Urinary bladder (tissue), 4 donors: ENCODE measurements around the gene CCDC88A. TPM values are rescaled to one million over a fixed set of nuclear protein-coding genes. Genes with fewer than 3 reads are reported as not detected.

Source experiments
- DNase-seq: peaks from one replicate; pipeline ENCODE4 v3.0.0-alpha.2; 2015; ENCODE audit errors: extremely low spot score
- H3K27ac ChIP-seq: one replicate; pipeline ENCODE4 v1.5.1; 2013; ENCODE audit warnings: low read depth, mild to moderate bottlenecking, moderate library complexity
- H3K36me3 ChIP-seq: one replicate; pipeline ENCODE4 v1.6.1; 2013; ENCODE audit warnings: mild to moderate bottlenecking, moderate library complexity; ENCODE audit not compliant: insufficient read depth
- H3K4me1 ChIP-seq: one replicate; pipeline ENCODE4 v1.6.1; 2013; ENCODE audit warnings: mild to moderate bottlenecking, moderate library complexity; ENCODE audit not compliant: insufficient read depth
- H3K4me3 ChIP-seq: one replicate; pipeline ENCODE4 v1.5.1; 2013; ENCODE audit warnings: low read depth, low read length
- WGBS: extraction: QIAGEN DNeasy Blood & Tissue Kit; methylation state at CpG from one replicate; pipeline ENCODE4 v1.1.7; 2013; 5-methylcytosine and 5-hydroxymethylcytosine counted together
- polyA plus RNA-seq: library from polyadenylated mRNA; stranded (reverse); fragments of 200-250 nt; gene quantifications from one replicate; pipeline ENCODE4 v1.2.3, GENCODE V29; 2013
- total RNA-seq: library from RNA; depleted of rRNA; stranded (reverse); fragments of >200 nt; gene quantifications from one replicate; pipeline ENCODE4 v1.2.3, GENCODE V29; 2014
- donor health status: healthy with polysubstance abuse.
- donor health status: healthy.

The CCDC88A gene
- total and polyA plus RNA-seq, 2 donors = 12.0 to 210 TPM

GRCh38 chr2:55351672-55352071 lies 68.0 kb downstream of the CCDC88A start:
- Histone ChIP-seq H3K4me1 (no peaks in the 10 kb centered on the region), H3K27ac (no peak overlapping the region), H3K36me3 (peaks cover 2% of the 10 kb centered on the region), H3K4me3 (no peak overlapping the region)
- 98% methylated on average over 3 of the region's 3 CpGs for WGBS
- DNase-seq = no peak

DNA sequence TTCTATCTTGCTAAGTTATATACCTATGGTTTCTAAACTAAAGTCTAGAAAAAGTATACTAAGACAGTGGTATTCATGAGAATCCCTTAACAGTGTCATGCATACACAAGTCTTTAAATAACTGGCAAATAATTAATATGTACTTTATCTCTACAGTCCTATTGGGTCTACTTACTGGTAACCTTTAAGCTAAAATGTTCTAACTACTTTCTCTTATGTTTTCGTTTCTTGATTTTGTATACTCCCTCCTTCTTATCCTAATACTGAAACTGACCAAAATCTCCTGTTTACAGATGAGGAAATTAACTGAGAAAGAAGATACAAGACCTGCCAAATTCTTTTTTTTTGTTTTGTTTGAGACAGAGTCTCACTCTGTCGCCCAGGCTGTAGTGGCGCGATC lies 74.6 kb downstream of the CCDC88A start:
- H3K4me1 ChIP-seq = no peaks in the 10 kb centered on the region
- DNase-seq = no peak
- 96% methylated on average over 4 of the region's 4 CpGs for WGBS

GRCh38 chr2:55338268-55338667 lies 81.4 kb downstream of the CCDC88A start:
- DNase-seq = no peak
- no peak overlapping the region for H3K4me3 ChIP-seq
- peaks cover 3% of the 10 kb centered on the region for H3K36me3 ChIP-seq
- H3K27ac ChIP-seq = no peak overlapping the region
- no peaks in the 10 kb centered on the region for H3K4me1 ChIP-seq

More for the DNA sequence above, 74.6 kb downstream of the CCDC88A start:
- Histone ChIP-seq H3K36me3 (peaks cover 2% of the 10 kb centered on the region), H3K27ac (no peak overlapping the region), H3K4me3 (no peak overlapping the region)

- Histone ChIP-seq H3K4me1 (no peaks in the 10 kb centered on the region), H3K36me3 (peaks cover 3% of the 10 kb centered on the region), H3K4me3 (no peak overlapping the region), H3K27ac (no peak overlapping the region)
- no peak for DNase-seq
- 97% methylated on average over 2 of the region's 2 CpGs for WGBS
Observed at GRCh38 chr2:55334728-55335127, 84.9 kb downstream of the CCDC88A start.

DNA sequence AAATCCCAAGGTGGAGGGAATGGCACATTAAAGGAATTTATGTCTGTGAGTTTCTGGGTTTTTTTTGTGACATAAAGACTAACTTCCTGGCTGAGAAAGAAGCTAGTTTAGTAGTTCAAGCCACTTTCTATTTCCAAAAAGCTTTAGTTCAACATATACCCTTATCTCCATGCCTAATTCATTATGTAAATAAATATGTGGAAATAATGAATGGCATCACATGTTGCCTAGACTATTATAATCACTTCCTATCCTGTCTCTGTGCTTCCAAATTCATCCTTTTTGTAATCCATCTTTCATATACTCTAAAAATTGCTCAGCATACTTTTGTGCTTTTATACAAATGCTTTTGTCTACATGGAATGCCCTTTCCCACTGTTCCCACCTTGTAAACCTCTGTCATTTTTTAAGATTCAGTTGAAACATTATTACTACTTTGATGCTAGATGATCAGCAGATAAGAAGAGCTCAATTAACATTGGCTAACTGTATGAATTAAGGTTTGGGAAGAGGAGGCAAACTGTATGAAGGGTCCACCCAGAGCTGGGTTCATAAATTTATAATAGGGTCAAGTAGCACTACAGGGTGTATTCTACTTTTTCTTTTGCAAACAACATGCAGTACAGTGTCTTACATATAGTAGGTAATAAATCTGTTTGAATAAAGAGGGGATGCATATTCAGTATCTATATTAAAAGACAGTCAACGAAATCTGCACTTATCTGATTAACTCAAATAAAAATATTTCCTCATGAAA lies 88.9 kb downstream of the CCDC88A start:
- Histone ChIP-seq H3K27ac (no peak overlapping the region), H3K4me1 (no peaks in the 10 kb centered on the region), H3K36me3 (peaks cover 2% of the 10 kb centered on the region), H3K4me3 (no peak overlapping the region)
- WGBS = 94% methylated on average over 1 of the region's 1 CpG
- no peak for DNase-seq

DNA sequence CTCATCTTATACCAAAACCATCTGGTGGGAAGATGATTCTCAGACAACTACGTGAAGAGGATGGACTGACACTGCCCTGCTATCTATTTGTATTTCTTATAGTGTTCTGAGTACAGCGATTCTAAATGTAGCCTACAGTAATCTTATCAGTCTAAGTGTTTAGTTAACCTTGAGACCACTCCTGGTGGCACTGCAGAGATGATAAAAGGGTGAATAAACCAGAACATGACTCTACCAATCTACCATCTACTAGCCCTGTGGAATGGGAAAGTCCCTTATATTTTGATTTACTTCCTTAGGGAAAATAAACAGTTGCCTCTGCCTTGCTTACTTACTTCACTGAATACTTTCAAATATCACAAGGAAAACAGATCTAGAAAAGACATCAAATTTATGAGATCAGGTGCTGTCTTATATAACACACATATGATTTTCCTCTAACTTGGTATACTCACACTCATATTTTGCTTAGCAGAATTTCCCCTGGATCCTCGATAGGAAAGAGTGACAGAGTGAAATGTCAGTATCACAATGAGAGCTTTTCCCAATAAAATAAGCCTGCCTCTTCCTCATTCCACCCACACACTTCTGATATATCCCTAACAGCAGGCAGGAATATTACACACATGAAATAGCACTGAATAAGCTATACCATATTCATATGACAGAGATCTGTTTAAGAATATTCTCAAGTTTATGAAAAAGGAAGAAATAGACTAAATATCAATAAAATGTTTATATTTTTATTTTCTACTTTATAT lies 92.0 kb downstream of the CCDC88A start:
- Histone ChIP-seq H3K27ac (no peak overlapping the region), H3K4me1 (no peaks in the 10 kb centered on the region), H3K36me3 (peaks cover 2% of the 10 kb centered on the region), H3K4me3 (no peak overlapping the region)
- no peak for DNase-seq
- 94% methylated on average over 3 of the region's 3 CpGs for WGBS

DNA sequence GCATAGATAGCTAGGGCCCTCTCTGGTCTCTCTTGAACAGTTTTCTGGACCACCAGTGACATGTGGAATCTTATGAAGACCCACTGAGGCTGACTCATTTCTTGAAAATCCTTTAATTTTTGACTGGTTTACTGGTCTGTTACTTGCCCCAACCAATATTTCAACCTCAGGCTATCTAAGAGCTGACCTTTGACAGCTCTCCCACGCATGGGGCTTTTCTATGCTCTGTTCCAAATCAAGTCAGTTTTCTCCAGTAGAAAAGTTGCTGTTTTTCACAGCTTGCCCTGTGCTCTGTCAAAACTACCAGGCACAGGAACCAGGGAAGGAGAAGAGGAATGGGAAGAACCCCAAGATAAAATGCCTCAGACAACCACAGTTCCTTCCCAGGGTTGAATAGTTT lies 104.7 kb downstream of the CCDC88A start:
- peaks cover 3% of the 10 kb centered on the region for H3K36me3 ChIP-seq
- DNase-seq = no peak
- no peaks in the 10 kb centered on the region for H3K4me1 ChIP-seq
- no peak overlapping the region for H3K27ac ChIP-seq
- H3K4me3 ChIP-seq = no peak overlapping the region
- 88% methylated on average over 1 of the region's 1 CpG for WGBS

- Histone ChIP-seq H3K36me3 (peaks cover 3% of the 10 kb centered on the region), H3K27ac (no peak overlapping the region), H3K4me1 (no peaks in the 10 kb centered on the region), H3K4me3 (no peak overlapping the region)
- WGBS = 92% methylated on average over 1 of the region's 1 CpG
- no peak for DNase-seq
Observed at GRCh38 chr2:55311444-55311870, 108.2 kb downstream of the CCDC88A start.

DNA sequence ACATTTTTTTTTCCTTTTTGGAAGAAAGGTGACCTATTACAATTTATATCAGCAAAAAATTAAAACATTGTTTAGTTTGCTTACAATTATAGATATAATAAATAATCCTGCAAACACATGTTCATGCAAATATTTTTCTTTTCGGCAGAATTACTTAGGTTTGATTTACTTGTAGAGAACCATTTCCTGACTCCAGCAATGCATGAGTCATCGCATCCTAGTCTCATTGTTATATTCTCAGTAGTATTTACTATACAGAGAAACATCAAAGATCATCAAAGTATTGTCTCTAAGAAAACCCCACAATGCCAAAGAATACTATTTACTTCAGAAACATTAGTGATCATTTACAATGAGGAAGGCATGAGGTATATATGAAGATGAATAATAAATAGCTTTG lies 110.2 kb downstream of the CCDC88A start:
- DNase-seq = no peak
- no peak overlapping the region for H3K27ac ChIP-seq
- H3K36me3 ChIP-seq = no peaks in the 10 kb centered on the region
- no peaks in the 10 kb centered on the region for H3K4me1 ChIP-seq
- WGBS = 72% methylated on average over 2 of the region's 2 CpGs
- no peak overlapping the region for H3K4me3 ChIP-seq

- DNase-seq = no peak
- no peak overlapping the region for H3K27ac ChIP-seq
- H3K4me3 ChIP-seq = no peak overlapping the region
- H3K36me3 ChIP-seq = no peaks in the 10 kb centered on the region
- H3K4me1 ChIP-seq = no peaks in the 10 kb centered on the region
- WGBS = 89% methylated on average over 3 of the region's 3 CpGs
Observed at GRCh38 chr2:55302241-55302640, 117.4 kb downstream of the CCDC88A start.

- H3K4me3 ChIP-seq = no peak overlapping the region
- 97% methylated on average over 1 of the region's 1 CpG for WGBS
- no peaks in the 10 kb centered on the region for H3K4me1 ChIP-seq
- H3K36me3 ChIP-seq = no peaks in the 10 kb centered on the region
- DNase-seq = no peak
- H3K27ac ChIP-seq = no peak overlapping the region
Observed at GRCh38 chr2:55301277-55301676, 118.4 kb downstream of the CCDC88A start.

GRCh38 chr2:55296393-55296792 lies 123.3 kb downstream of the CCDC88A start:
- Histone ChIP-seq H3K4me3 (no peak overlapping the region), H3K4me1 (no peaks in the 10 kb centered on the region), H3K27ac (no peak overlapping the region), H3K36me3 (no peaks in the 10 kb centered on the region)
- DNase-seq = no peak

- 96% methylated on average over 12 of the region's 12 CpGs for WGBS
- no peak for DNase-seq
- Histone ChIP-seq H3K27ac (no peak overlapping the region), H3K4me3 (no peak overlapping the region), H3K36me3 (no peaks in the 10 kb centered on the region), H3K4me1 (no peaks in the 10 kb centered on the region)
Observed at GRCh38 chr2:55283083-55283482, 136.6 kb downstream of the CCDC88A start.
